HepG2 (cell line): Measurements from ENCODE around the gene NDUFS5. TPM values are rescaled to one million over a fixed set of nuclear protein-coding genes. Genes with fewer than 3 reads are reported as not detected.

Experiments used
- ATAC-seq: fragments of 200-7000 bp; cut with Tn5 transposase; 3 replicates; pipeline ENCODE4 v1.9.1; 2020; ENCODE audit warnings: mild to moderate bottlenecking, moderate library complexity
- BruUV-seq: library from RNA; stranded (reverse); fragments of 400-500 nt; replicated peaks from 2 replicates; lab custom pipeline; 2021; lab: Mats Ljungman, UMichigan
- CTCF ChIA-PET: fragments of 300-600 bp; formaldehyde crosslinking; extraction: SDS; loops from one replicate; lab custom pipeline; 2021; ENCODE audit warnings: low total read pairs, inconsistent platforms, low intra/inter-chr PET ratio; lab: Yijun Ruan, JAX
- POLR2A ChIA-PET: fragments of 350-600 bp; sonication (Branson Sonifier 250); formaldehyde crosslinking; loops from one replicate; lab custom pipeline; 2020; ENCODE audit warnings: antibody characterized with exemption, inconsistent platforms; lab: Yijun Ruan, JAX
- DNase-seq: peaks from one replicate; pipeline ENCODE4 v3.0.0-alpha.2; 2015; ENCODE audit warnings: low spot score
- FAIRE-seq: peaks from 3 replicates; lab custom pipeline; 2011; peaks lifted over from hg19 to GRCh38; lab: Jason Lieb, UNC
- H2AFZ ChIP-seq: one replicate; pipeline ENCODE4 v1.6.1; 2011; ENCODE audit warnings: low read length, inconsistent platforms
- H3K27ac ChIP-seq: fragments of 300-600 bp; 3 replicates; pipeline ENCODE4 v1.8.0; 2011; ENCODE audit warnings: mixed run types, mild to moderate bottlenecking, mixed read lengths, low read length, inconsistent platforms; ENCODE audit not compliant: insufficient read depth; ENCODE audit errors: extremely low read length
- H3K27me3 ChIP-seq, 2 experiments: fragments of 200-600 bp in 1 of 2; 2 replicates in 1 of 2; 3 replicates in 1 of 2; pipeline versions ENCODE4 v1.6.0 to v1.8.0; 2011; ENCODE audit warnings: low read length in 2 of 2, mild to moderate bottlenecking in 2 of 2, moderate library complexity in 2 of 2, inconsistent platforms in 1 of 2; ENCODE audit not compliant: insufficient read depth in 2 of 2, control insufficient read depth in 1 of 2
- H3K36me3 ChIP-seq, 2 experiments: fragments of 200-600 bp in 1 of 2; replicated peaks in 1 of 2; 2 replicates in 1 of 2; 3 replicates in 1 of 2; pipeline versions ENCODE4 v1.5.1 to v1.8.0; 2011; ENCODE audit warnings: low read length in 2 of 2, inconsistent platforms in 1 of 2; ENCODE audit not compliant: insufficient read depth in 2 of 2, control insufficient read depth in 1 of 2
- H3K4me1 ChIP-seq: 2 replicates; pipeline ENCODE4 v1.5.1; 2012; ENCODE audit warnings: low read length, inconsistent platforms; ENCODE audit not compliant: insufficient read depth
- H3K4me2 ChIP-seq: 2 replicates; pipeline ENCODE4 v1.6.0; 2011; ENCODE audit warnings: low read depth, low read length, inconsistent platforms
- H3K4me3 ChIP-seq, 3 experiments: fragments of 200-600 bp in 1 of 3; sonication (generic), shearing (Covaris generic) in 1 of 3; replicated peaks in 1 of 3; 2 replicates each; pipeline ENCODE4 v1.5.1; 2011 to 2016; ENCODE audit warnings: low read length in 3 of 3, inconsistent platforms in 2 of 3, low read depth in 2 of 3, mild to moderate bottlenecking in 2 of 3, control low read depth in 1 of 3, mixed read lengths in 1 of 3; ENCODE audit not compliant: insufficient read depth in 1 of 3
- H3K79me2 ChIP-seq: one replicate; pipeline ENCODE4 v1.6.1; 2011; ENCODE audit warnings: low read length, inconsistent platforms; ENCODE audit not compliant: insufficient read depth
- H3K9ac ChIP-seq: 2 replicates; pipeline ENCODE4 v1.6.0; 2011; ENCODE audit warnings: mild to moderate bottlenecking, low read depth, low read length, inconsistent platforms; ENCODE audit not compliant: insufficient read depth
- H3K9me3 ChIP-seq: 2 replicates; pipeline ENCODE4 v1.5.1; 2012; ENCODE audit warnings: mild to moderate bottlenecking, low read length
- H4K20me1 ChIP-seq: 2 replicates; pipeline ENCODE4 v1.6.0; 2011; ENCODE audit warnings: inconsistent platforms, mild to moderate bottlenecking, low read length, moderate library complexity; ENCODE audit not compliant: insufficient read depth
- ONECUT2 ChIP-seq: sonication (generic); formaldehyde crosslinking; IDR thresholded peaks from 2 replicates; pipeline ENCODE4 v1.4.0; 2020; ENCODE audit warnings: missing genetic modification reagents
- PLSCR1 ChIP-seq: sonication (generic); formaldehyde crosslinking; IDR thresholded peaks from 2 replicates; pipeline ENCODE4 v1.5.0; 2020; ENCODE audit warnings: missing genetic modification reagents, mild to moderate bottlenecking, borderline replicate concordance
- SRSF1 ChIP-seq: fragments of 200-400 bp; formaldehyde crosslinking; optimal IDR thresholded peaks from 2 replicates; pipeline ENCODE3; 2017; ENCODE audit warnings: mild to moderate bottlenecking, low read depth, low read length, moderate library complexity
- ZNF138 ChIP-seq: sonication (generic); formaldehyde crosslinking; IDR thresholded peaks from 2 replicates; pipeline ENCODE4 v1.5.0; 2020; ENCODE audit warnings: mild to moderate bottlenecking, low read depth, missing genetic modification reagents
- ZNF260 ChIP-seq: sonication (generic); formaldehyde crosslinking; IDR thresholded peaks from 2 replicates; pipeline ENCODE4 v1.4.0; 2020; ENCODE audit warnings: missing genetic modification reagents, low read depth, mild to moderate bottlenecking, borderline replicate concordance
- ZNF318 ChIP-seq: sonication (generic); formaldehyde crosslinking; IDR thresholded peaks from 2 replicates; pipeline ENCODE4 v1.4.0; 2020; ENCODE audit warnings: mild to moderate bottlenecking, missing genetic modification reagents
- ZNF607 ChIP-seq: sonication (generic); formaldehyde crosslinking; IDR thresholded peaks from 2 replicates; pipeline ENCODE4 v1.5.1; 2020; ENCODE audit warnings: missing genetic modification reagents, mild to moderate bottlenecking, borderline replicate concordance
- ZNF691 ChIP-seq: sonication (generic); formaldehyde crosslinking; IDR thresholded peaks from 2 replicates; pipeline ENCODE4 v1.4.0; 2020; ENCODE audit warnings: missing genetic modification reagents, low read depth, mild to moderate bottlenecking, borderline replicate concordance
- WGBS: methylation state at CpG from one replicate; pipeline ENCODE4 v1.1.6; 2017; ENCODE audit warnings: low lambda C conversion rate; 5-methylcytosine and 5-hydroxymethylcytosine counted together
- in situ Hi-C: cut with HindIII; loops from 2 replicates; pipeline ENCODE4 v1.10.0; 2017; ENCODE audit warnings: low pct_unique_long_range_greater_than_20kb; ENCODE audit not compliant: extremely low pct_ligation_motif_present
- intact Hi-C: fragments of 100-400 bp; cut with micrococcal nuclease; formaldehyde crosslinking; loops from one replicate; pipeline ENCODE4 v1.10.0; 2022; ENCODE audit not compliant: unreplicated experiment
- polyA plus RNA-seq, 8 experiments: library from polyadenylated mRNA; depleted of rRNA in 3 of 8; stranded (reverse) in 7 of 8; unstranded in 1 of 8; fragments of >200 nt; fragmentation: Illumina TruSeq in 4 of 8; extraction: Trizol in 4 of 8; gene quantifications; 2 replicates each; pipeline versions ENCODE4 v1.2.1 to v1.2.3, GENCODE V29; 2011 to 2016; ENCODE audit warnings: low read depth in 4 of 8, missing spikeins in 1 of 8, mixed read lengths in 1 of 8; ENCODE audit not compliant: insufficient read depth in 1 of 8
- total RNA-seq, 5 experiments: library from RNA; depleted of rRNA; stranded (reverse); fragments of >200 nt; fragmentation: Illumina TruSeq; extraction: Trizol; gene quantifications; 2 replicates each; pipeline ENCODE4 v1.2.3, GENCODE V29; 2016; ENCODE audit warnings: low read depth in 1 of 5

NDUFS5 gene
- total and polyA plus RNA-seq, 2 of the 13 experiments (the other 11 are each of a cell fraction or from before 2014, with no cell fraction given): 263 to 466 TPM

- TF ChIP-seq ZNF138 (CRISPR knock-in tag): no peak
- no peak for TF ChIP-seq ZNF691 (CRISPR knock-in tag)
- TF ChIP-seq ZNF607 (CRISPR knock-in tag): no peak
Observed at GRCh38 chr1:39034114-39034654, 8.0 kb downstream of the NDUFS5 start (continued).

DNA sequence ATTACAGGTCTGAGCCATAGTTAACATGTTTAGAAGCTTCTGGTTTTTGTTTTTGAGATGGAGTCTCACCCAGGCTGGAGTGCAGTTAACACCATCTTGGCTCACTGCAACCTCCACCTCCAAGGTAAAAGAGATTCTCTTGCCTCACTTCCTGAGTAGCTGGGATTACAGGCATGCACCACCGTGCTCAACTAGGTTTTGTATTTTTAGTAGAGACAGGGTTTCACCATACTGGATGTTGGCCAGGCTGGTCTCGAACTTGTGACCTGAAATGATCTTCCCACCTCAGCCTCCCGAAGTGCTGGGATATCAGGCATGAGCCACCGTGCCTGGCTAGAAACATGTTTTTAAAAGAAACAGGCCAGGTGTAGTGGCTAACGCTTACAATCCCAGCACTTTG lies 10.5 kb downstream of the NDUFS5 start:
- FAIRE-seq: no peak
- H3K36me3 ChIP-seq: peaks cover 7 to 24% of the 10 kb centered on the region in 2 experiments; a peak in 4 of 5 replicates
- DNase-seq: no peak
- intact Hi-C loops (no loop called here), in situ Hi-C loops (no loop called here)
- peaks cover 14% of the 10 kb centered on the region for H3K4me1 ChIP-seq
- H4K20me1 ChIP-seq: no peaks in the 10 kb centered on the region
- no peak overlapping the region for H2AFZ ChIP-seq
- no peaks in the 10 kb centered on the region for H3K9me3 ChIP-seq
- H3K27ac ChIP-seq: no peak overlapping the region
- no peaks in the 10 kb centered on the region for H3K27me3 ChIP-seq
- CTCF ChIA-PET: no interaction called here
- POLR2A ChIA-PET: interaction anchor here (1.0 kb wide), 1 partner anchor 11 kb away, joined by 3 read pairs; the partner anchor contains the start of gene NDUFS5
- ATAC-seq: no peak
- H3K4me3 ChIP-seq: no peak overlapping the region
- no peak overlapping the region for H3K4me2 ChIP-seq
- no TSS peak for BruUV-seq
- H3K9ac ChIP-seq: no peak overlapping the region
- H3K79me2 ChIP-seq: no peaks in the 10 kb centered on the region
- 93% methylated on average over 4 of the region's 5 CpGs for WGBS
- TF ChIP-seq ONECUT2 (CRISPR knock-in tag) (no peak), PLSCR1 (CRISPR knock-in tag) (no peak), ZNF260 (CRISPR knock-in tag) (no peak), SRSF1 (no peak), ZNF318 (CRISPR knock-in tag) (no peak)
